COLO668 (cell line): ENCODE results near the gene CCDC57.
A peak's percentile ranks its signal among the peaks of the same experiment; 100 is the strongest.

ENCODE experiments used
- DNase-seq: peaks from one replicate; lab custom pipeline; 2025; ENCODE audit not compliant: unreplicated experiment; lab: John Stamatoyannopoulos, UW

Gene CCDC57

GRCh38 chr17:82237083-82237745, 24.6 kb upstream of the CCDC57 start:
- DNase-seq = peak; percentile 11

DNA sequence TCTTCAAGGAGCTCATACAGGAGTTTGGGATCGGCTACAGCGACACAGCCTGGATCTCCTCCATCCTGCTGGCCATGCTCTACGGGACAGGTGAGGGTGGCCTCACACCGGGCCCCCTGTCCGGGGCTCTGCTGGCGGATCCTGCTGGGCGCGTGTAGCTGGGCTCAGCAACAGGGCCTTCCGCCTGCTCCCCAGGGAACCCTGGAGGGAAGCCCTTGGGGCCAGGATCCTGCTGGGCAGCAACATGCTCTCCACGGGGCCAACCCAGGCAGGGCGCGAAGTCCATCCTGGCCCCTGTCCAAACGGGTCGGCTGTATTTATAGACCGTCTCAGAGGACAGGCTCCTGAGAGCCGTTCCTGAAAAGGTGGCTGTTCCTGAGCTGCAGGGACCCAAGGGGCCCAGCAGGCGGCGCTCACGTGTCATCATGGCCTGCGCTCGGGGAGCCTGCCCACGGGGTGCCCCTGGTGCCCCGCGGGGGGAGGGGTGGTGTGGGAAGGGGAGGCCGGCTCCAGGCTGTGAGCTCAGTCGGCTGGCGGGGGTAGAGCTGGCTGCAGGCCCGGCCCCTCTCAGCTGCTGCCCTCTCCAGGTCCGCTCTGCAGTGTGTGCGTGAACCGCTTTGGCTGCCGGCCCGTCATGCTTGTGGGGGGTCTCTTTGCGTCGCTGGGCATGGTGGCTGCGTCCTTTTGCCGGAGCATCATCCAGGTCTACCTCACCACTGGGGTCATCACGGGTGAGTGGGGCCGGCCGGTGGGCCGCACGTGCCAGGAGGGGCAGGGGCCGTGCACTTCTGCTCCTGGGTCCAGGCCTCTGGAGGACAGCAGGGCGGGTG, 23.7 kb upstream of the CCDC57 start:
- peak; percentile 73 for DNase-seq

DNA sequence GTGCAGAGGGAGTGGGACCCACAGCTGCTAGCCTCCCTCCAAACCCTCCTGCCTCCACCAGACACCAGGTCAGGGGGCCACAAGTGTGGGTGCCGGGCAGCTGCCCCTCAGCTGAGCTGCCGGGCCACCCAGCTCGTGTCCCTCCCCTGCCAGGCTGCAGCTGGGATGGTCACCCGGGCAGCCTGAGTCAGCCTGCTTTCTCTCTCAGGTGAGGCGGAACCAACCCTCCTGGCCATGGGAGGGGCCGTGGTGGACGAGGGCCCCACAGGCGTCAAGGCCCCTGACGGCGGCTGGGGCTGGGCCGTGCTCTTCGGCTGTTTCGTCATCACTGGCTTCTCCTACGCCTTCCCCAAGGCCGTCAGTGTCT, 23.1 kb upstream of the CCDC57 start:
- peak; percentile 57 for DNase-seq

DNA sequence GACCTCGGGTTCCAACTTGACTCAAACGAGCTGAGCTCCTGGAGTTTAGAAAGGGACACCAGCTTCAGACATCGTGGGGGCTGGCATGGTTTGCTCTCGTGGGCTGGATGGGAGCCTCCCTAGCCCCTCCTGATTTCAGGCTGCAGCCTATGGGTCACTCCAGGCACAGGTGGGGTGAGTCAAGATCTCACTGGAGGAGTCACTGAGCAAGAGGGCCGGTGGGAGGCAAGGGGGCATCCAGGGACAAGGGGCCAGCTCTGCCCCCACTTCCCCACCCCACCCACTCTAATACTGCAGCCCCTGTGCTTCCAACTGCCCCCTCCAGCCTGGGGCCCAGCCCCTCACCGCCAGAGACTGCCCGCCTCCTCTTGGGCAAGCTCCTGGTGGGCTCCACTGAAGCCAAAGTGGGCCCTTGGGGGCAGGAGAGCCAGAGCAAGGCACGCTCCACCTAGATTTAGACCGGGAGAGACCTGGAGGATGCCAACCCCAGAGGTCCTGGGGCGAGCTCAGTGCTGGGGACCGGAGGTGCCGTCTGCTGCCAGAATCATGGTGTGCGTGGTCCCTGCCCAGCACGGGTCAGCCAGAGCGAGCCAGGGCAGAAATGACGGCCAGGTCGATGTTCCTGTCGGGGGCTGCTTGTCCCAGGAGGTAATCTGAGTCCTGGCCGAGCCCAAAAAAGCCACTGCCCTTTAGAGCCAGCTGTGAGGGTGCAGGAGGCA, 22.6 kb upstream of the CCDC57 start:
- DNase-seq = no peak

- no peak for DNase-seq
Observed at GRCh38 chr17:82234211-82235055, 21.8 kb upstream of the CCDC57 start.

GRCh38 chr17:82232876-82233785, 20.5 kb upstream of the CCDC57 start:
- DNase-seq = no peak

- DNase-seq = no peak
Observed at GRCh38 chr17:82232322-82232820, 19.7 kb upstream of the CCDC57 start.

GRCh38 chr17:82231562-82232321, 19.1 kb upstream of the CCDC57 start:
- DNase-seq = peak; percentile 32

DNA sequence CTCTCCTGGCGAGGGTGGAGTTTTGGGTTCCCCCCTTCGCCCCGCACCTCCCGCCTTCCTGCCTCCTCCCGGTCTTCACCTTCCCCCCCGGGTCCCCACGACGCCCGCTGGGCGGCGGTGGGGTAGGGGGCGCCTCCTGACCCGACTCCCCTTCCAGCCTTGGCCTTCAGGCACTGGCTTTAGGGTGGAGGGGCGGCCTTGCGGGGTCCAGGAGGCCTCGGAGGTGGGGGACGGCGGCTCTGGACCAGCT, 18.6 kb upstream of the CCDC57 start:
- no peak for DNase-seq

- DNase-seq = peak; percentile 34
Observed at GRCh38 chr17:82230609-82231311, 18.1 kb upstream of the CCDC57 start.

DNA sequence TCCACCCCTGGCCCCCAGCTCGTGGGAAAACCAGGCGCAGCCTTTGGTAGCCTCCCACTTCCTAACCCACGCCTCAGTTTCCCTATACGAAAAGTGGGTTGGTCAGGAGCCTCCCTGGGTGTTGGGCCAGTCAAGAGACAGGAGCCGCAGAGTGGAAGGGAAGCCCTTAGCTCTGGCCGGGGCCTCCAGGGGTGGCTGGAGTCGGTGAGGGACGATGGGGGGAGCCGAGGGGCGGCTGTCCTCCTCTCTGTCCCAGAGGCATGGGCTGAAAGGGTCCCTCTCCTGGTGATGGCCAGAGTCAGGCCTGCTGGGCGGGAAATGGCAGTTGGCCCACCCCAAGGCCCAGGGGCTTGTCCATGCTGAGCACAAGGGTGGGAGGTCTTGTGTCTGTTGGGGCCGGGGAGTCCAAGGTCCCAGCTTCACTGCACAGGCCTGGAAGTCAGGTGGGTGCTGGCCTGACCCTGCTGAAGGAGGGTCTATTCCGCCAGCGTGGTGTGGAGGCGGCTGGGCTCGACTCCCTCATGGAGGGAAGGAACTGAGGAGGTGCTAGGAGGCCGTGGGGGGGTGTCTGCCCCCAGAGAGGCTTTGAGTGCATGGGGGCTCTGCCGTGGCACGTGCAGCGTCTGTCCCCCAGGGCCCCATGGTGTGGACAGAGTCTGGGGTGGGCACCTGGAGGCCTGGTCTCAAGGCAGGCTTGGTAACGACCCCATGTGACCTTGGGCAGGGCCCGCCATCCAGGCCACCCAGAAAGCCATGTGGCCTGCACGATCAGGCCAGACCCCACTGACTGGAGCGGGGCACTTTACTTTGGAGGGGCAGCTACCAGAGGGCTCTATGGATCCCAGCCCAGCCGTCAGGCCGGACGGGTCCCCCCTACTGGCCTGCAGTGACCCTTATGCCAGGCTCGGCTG, 17.3 kb upstream of the CCDC57 start:
- DNase-seq = no peak

DNA sequence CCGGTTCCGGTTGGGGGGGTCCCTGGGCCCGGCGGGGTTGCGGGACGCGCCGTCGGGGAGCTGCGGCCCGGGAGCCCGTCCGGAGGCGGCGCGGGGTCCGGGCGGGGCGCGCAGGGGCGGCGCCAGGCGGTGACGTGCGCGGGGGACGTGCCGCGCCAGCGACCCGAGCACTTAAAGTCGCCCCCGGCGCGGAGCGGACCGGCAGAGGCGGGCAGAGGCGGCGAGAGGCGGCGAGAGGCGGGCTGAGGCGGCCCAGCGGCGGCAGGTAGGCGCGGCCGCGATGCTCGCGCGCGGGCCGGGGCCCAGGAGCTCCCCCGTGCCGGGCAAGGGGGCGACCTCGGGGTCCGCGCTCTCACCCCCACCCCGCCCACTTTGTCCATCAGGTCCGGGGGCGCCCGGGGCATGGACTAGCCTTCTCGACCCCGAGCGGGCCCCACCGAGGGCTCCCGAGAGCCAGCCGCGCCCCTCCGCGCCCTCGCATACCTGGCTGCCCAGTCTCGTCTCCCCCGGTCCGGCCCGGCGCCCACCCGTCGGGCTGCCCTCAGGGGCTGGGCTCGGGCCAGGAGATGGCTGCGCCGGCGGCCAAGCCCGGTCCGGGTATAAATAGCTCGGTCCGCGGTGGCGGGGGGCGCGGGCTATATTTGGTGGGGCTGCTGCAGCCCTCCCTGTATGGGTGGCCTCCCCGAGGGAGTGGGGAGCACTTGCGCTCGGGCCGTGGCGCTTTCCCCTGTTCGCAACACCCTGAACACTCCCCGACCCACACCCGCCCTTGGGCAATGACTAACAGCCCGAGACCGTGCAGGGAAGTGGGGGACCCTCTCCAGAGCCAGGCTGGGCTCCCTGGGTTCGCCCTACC, 16.4 kb upstream of the CCDC57 start, which contains the start of gene SLC16A3:
Gene SLC16A3 (plus strand): TSS at position 201 of the 856 bp plus-strand sequence. CDS start 6,967 bp downstream, outside the sequence.
- peak; percentile 32 for DNase-seq

DNA sequence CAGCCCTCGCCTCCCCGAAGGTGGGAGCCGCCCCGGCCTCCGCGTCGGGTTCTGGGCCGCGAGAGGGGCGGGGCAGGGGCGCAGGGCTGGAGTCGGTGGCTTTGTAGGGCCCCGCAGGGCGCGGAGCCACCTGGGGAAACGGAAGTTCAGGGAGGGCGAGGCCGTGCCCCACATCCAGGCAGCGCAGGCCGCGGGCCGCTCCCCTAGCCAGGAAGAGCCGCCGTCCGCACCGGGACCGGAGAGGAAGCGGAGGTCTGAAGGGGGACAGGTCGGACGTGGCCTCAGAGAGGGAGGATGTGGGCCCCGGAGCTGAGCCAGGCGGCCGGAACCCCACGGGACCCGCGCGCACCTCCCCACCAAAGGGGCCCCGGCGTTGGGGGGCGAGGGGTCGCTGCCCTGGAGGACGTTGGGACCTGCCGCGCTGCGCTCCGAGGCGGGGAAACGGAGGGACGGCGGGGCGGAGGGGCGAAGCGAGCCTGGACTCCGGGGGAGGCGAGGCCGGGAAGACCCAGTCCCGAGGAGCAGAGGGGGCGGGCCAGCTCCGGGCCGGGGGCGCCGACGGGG, 15.7 kb upstream of the CCDC57 start:
- DNase-seq = peak; percentile 33

- DNase-seq = no peak
Observed at GRCh38 chr17:82227629-82228277, 15.1 kb upstream of the CCDC57 start.

DNA sequence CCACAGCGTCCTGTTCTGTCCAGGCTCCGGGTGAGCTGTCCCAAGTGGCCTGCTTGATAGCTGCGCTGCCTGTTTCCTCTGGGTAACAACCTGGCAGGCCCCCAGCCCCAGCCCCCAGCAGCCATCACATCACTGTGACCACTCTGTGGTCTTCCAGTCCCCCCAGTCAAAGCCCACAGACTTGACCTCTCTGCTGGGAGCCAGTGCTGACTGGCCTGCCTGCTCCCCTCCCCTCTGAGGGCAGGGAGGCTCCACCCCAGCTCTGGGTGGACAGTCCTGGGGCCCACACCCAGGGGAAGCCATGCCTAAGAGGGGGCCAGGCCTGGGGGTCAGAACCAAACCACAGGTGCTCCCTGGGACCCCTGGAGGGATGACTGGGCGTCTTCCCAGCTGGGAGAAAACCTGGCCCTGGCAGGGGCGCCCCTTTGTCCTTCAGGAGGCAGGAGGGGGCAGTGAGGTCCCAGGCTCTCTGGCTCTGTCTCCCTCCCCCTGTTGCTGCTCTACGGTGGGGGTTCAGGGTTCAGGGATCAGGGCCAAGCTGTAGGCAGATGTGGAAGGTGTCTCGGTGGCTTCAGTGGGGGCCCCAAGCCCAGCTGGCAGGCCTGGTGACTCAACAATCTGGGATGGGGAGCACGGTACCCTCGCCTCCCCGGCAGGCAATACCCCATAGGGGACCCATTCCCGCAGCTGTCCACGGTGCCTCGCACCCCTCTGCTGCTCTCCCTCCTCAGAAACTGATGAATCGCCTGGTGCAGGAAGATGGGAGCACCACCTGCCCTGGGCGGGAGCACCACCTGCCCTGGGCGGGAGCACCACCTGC, 14.4 kb upstream of the CCDC57 start:
- DNase-seq = no peak
